ENCODE results near the gene TSC22D1.

- TF ChIP-seq CTCF (IDR thresholded peaks at IDR 0.05) = no peak
- no peak for TF ChIP-seq POLR2A (IDR thresholded peaks at IDR 0.05)
Measured at GRCh38 chr13:44417876-44418275, 158.3 kb downstream of the TSC22D1 start.

Data from lower leg skin (tissue), 3 donors.